Upper lobe of left lung (tissue), 4 donors: ENCODE measurements around the gene ANKZF1.
"Not testable (repeated sequence)": the region's sequence is repeated elsewhere in the genome, so short reads cannot be mapped to it uniquely, and the experiment has no call there.

ENCODE experiments used
- POLR2A ChIP-seq, 4 donors: fragments of 450-650 bp; IDR thresholded peaks; one replicate each; pipeline ENCODE4 v1.5.1; 2016 to 2017; ENCODE audit warnings: antibody characterized with exemption in 4 of 4, mild to moderate bottlenecking in 2 of 4
- POLR2AphosphoS5 ChIP-seq, 2 donors: sonication (generic); formaldehyde crosslinking; IDR thresholded peaks; one replicate each; pipeline ENCODE4 v1.5.1; 2017; ENCODE audit warnings: antibody characterized with exemption in 2 of 2
- TF ChIP-seq, protein P1 (sequence below), 6 experiments: fragments of 450-650 bp in 4 of 6; fragments of 200-600 bp in 2 of 6; sonication (generic) in 2 of 6; IDR thresholded peaks; one replicate each; pipeline ENCODE4 v1.5.1; 2016 to 2019; ENCODE audit warnings: antibody characterized with exemption in 6 of 6

DNA sequence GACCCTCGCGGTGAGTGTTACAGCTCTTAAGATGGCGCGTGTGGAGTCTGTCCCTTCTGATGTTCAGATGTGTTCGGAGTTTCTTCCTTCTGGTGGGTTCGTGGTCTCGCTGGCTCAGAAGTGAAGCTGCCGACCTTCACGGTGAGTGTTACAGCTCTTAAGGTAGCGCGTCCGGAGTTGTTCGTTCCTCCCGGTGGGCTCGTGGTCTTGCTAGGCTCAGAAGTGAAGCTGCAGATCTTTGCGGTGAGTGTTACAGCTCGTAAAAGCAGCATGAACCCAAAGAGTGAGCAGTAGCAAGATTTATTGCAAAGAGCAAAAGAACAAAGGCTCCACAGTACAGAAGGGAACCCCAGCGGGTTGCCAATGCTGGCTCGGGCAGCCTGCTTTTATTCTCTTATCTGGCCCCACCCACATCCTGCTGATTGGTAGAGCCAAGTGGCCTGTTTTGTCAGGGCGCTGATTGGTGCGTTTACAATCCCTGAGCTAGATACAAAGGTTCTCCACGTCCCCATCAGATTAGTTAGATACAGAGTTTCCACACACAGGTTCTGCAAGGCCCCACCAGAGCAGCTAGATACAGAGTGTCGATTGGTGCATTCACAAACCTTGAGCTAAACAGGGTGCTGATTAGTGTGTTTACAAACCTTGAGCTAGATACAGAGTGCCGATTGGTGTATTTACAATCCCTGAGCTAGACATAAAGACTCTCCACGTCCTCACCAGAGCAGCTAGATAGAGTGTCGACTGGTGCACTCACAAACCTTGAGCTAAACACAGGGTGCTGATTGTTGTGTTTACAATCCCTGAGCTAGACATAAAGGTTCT lies 28.9 kb upstream of the ANKZF1 start:
- TF ChIP-seq POLR2A, POLR2AphosphoS5 (IDR thresholded peaks at IDR 0.05): not testable (repeated sequence)
- TF ChIP-seq, protein P1, sequence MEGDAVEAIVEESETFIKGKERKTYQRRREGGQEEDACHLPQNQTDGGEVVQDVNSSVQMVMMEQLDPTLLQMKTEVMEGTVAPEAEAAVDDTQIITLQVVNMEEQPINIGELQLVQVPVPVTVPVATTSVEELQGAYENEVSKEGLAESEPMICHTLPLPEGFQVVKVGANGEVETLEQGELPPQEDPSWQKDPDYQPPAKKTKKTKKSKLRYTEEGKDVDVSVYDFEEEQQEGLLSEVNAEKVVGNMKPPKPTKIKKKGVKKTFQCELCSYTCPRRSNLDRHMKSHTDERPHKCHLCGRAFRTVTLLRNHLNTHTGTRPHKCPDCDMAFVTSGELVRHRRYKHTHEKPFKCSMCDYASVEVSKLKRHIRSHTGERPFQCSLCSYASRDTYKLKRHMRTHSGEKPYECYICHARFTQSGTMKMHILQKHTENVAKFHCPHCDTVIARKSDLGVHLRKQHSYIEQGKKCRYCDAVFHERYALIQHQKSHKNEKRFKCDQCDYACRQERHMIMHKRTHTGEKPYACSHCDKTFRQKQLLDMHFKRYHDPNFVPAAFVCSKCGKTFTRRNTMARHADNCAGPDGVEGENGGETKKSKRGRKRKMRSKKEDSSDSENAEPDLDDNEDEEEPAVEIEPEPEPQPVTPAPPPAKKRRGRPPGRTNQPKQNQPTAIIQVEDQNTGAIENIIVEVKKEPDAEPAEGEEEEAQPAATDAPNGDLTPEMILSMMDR (IDR thresholded peaks at IDR 0.05): not testable (repeated sequence)
